Posterior vena cava (tissue), 2 donors: ENCODE data around the gene MEF2C. TPM values are rescaled to one million over a fixed set of nuclear protein-coding genes. Genes with fewer than 3 reads are reported as not detected.
"Not testable (repeated sequence)": the region's sequence is repeated elsewhere in the genome, so short reads cannot be mapped to it uniquely, and the experiment has no call there.

ENCODE experiments used
- DNase-seq: peaks from one replicate; pipeline ENCODE4 v3.0.0-alpha.2; 2020; ENCODE audit warnings: low spot score
- intact Hi-C, 2 donors: fragments of 100-400 bp; cut with DNase I; formaldehyde crosslinking; loops; one replicate each; pipeline versions ENCODE4 v1.14.1 to v1.14.2; 2022 to 2023
- total RNA-seq, 2 donors: library from RNA; stranded (reverse); fragmentation: NEBNext Ultra II Directional; extraction: Animal tissue kit (Norgen Biotek cat#: 25700); gene quantifications; one replicate each; pipeline ENCODE4 v1.2.1, GENCODE V29; 2021
- donor health status: DM: yes; HTN: yes; CAD: no.
- donor health status: DM: yes; HTN: yes; CAD: no.

MEF2C gene
- total RNA-seq, 2 donors from 2014 or later = 86.7 to 94.1 TPM

- intact Hi-C loops = no loop called here
Observed at GRCh38 chr5:88820581-88820980, 62.4 kb downstream of the MEF2C start.

DNA sequence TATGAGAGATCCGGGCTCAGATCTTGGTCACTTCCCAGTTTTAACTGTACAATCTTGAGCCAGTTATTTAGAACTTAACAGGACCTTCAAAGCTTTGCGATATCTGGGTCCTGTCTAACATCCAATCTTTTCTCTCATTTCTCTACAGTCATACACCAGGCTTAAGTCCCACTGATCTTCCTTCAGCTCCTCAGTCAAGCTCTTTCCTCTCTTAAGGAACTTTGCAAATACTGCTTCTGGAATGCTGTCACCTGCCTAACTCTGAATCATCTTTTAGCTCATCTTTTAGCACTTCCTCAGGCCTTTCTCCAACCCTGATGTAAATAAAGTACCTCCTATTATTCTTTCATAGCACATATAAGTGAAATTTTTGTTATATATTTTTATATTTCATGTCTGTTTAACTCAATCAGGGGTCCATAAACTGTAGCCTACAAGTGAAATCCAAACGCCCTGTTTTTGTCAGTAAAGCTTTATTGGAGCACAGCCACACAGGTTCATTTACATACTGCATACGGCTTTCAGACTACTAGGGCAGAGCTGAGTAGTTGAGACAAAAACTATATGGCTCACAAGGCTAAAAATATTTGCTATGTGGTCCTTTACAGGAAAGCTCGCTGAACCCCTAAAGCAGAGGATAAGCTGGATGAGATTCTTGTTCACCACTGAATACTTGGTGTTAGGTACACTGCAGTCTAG lies 63.5 kb downstream of the MEF2C start:
- no peak for DNase-seq
- intact Hi-C loops = no loop called here

More at GRCh38 chr5:88820581-88820980, 62.4 kb downstream of the MEF2C start:
- DNase-seq = no peak

- intact Hi-C loops = no loop called here
- no peak for DNase-seq
Observed at GRCh38 chr5:88818296-88818695, 64.7 kb downstream of the MEF2C start.

DNA sequence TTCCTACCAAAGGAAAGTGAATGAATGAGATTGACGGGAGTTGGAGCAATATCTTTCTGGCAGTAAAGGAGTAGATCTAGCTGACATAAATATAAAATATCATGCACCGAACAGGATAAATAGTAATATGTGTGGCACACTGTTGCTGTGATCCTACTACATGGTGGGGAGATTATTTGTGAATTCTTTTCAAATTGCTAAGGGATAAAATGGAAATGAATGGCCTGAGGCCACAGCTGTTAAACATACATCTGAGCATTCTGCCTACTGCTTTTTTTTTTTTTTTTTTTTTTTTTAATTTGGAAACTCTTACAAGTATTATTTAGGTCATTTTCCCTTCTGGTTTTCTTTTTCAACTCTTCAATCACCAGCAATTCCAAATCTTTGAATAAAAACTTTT lies 66.8 kb downstream of the MEF2C start:
- no peak for DNase-seq
- intact Hi-C loops = no loop called here

DNA sequence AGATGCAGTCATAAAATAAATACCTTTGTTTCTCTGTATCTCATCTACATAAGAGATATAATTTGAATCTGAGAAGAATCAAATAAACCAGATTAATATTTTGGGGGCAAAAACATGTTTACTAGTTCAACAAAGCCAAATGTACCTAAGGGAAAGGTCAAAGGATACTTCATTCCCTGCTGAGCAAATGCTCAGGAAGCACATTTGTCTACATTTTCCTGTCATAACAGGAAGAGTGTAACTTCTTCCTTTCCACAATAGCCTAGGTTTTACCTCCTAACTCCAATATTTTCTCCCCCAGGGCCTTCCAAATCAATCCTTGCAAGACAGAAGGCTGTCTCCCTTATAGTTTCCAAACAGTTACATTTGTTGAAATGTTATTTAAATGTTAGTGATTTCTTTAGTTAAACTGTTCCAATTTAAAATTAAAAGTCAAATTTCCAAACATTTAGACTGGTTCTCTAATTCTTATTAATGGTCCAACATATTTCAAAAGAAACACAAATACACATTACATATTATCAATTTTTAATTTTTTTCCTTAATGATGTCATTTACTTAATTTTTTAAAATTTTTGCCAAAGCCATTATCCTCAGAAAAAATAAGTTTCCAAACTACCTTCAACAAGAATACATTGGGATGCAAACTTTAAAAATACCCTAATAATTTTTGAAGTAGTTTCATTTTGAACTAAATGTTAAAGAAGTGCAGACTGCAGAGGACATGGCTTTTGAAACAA lies 67.8 kb downstream of the MEF2C start:
- intact Hi-C loops = no loop called here
- DNase-seq = no peak

DNA sequence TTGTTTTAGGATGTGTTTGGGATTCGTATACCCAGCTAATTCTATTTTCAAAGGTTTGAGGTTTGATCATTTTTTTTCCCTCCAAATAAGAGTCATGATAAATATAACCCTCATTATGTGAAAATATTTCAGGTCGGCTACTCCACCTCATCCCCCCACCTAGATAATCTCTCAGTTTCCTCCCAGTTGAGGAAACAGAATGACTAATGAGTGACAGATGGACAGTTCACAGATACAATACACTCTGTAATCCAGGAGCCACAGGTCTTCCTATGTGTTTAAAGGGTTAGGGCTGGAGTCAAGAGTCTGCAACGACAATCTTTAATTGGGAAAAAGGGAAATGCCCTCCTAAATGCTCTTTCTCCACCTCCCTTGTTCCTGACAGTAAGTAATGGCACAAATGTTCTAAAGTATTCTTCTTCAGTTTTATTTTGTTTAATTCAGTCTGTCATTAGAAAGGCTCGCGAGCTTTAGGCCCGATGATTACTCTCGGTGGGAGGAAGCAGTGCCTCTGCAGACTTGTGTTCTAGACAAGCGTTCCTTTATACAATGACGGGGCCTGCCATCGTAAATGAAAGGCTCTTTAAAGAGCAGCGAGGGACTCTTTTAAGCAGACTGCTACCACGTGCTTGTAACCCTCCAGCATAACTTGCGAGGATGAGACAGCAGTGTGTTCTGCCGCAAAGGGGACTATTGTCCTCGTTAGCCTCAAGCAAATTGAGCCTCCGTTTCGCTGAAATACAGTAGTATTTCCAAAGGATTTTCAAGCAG lies 69.0 kb downstream of the MEF2C start:
- DNase-seq = no peak
- intact Hi-C loops = no loop called here

GRCh38 chr5:88813244-88813643 lies 69.7 kb downstream of the MEF2C start:
- intact Hi-C loops = no loop called here
- no peak for DNase-seq

- no peak for DNase-seq
- intact Hi-C loops = no loop called here
Observed at GRCh38 chr5:88808153-88808552, 74.8 kb downstream of the MEF2C start.

DNA sequence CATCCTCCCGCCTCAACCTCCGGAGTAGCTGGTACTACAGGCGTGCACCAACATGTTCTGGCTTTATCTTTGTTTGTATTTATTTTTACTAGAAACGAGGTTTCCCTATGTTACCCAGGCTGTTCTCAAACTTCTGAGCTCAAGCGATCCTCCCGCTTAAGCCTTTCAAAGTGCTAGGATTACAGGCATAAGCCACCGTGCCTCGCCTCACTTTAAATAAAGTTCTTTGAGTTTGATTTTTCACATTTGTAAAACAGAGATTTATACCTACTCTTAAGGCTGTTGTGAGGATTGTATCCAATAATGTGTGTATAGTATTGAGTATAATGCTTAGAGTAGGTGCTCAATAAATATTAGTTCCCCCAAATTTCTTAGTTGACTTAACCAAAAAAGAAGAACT lies 75.7 kb downstream of the MEF2C start:
- intact Hi-C loops = no loop called here
- DNase-seq = no peak

DNA sequence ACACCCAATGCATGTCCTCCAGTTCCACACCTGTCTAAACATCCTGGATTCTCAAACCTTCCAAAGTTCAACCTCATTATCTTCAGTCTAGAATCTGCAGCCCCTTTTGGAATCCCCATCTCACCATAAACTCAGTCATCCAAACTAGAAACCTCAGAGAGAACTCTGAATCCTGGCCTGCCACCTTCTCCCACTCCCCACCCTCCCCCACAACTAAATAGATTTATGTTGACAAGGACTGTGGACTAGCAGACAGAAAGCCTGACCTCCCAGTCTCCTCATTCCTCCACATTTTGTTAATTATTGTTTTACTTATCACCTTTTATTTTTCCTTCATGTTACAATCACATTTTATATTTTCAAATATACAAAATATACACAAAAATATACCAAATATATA lies 76.6 kb downstream of the MEF2C start:
- intact Hi-C loops = no loop called here
- no peak for DNase-seq

DNA sequence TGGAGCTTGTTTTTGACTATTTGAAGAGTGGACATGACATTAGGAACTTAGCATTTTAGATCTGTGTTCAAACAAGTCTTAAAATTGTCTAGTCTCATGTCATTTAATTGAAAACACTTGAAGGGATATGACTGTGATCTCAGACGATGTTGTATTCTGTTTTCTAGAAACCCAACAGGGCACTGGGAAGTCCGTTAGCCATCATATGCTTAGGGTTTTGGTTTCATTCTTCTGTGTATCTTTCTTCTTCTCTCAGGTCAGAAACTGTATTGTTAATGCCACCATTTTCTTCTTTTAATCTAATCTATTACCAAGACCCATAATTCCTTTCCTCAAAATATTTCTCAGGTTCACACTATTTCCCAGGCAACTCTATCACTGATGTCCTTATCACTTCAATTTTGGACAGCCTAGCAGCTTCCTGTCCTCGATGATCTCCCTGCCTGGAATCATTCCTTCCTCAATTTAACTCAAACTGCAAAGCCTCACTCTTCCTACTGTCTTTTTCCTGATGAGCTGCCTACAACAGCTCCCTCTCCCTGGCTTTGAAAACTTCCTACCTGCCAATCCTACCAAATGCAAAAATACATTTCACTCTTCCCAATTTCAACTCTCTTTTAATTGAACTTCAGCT lies 77.7 kb downstream of the MEF2C start:
- DNase-seq = no peak
- intact Hi-C loops = no loop called here

DNA sequence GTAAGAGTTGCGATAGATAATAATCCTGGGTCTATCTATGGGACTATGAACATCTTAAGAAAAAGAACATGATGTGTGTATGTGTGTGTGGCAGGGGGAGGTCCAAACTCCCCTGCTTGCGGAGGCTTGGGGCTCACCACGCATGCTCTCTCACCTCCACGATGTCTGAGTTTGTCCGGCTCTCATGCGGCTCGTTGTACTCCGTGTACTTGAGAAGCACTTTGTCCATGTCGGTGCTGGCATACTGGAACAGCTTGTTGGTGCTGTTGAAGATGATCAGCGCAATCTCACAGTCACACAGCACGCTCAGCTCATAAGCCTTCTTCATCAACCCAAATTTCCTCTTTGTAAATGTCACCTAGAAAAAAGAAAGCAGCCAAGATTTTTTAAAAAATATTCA lies 78.5 kb downstream of the MEF2C start:
- intact Hi-C loops = no loop called here
- DNase-seq = no peak

DNA sequence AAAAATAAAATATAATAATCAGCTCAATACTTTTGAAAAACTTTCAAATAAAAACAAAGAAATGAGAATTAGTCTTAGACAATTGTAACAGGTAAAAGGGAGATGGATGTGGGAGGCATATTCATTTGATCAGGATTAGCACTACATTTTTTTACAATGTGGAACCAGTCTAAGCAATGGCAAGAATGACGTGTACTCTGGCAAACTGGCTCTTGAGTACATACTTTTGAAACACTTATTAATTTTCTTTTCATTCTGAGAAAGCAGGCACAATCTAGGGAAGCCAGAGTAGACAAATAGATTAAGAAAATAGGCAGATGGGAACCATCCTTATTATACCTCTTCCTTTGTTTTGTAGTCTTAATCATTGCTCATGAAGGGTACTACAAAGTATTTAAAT lies 79.7 kb downstream of the MEF2C start:
- DNase-seq = no peak
- intact Hi-C loops = no loop called here

DNA sequence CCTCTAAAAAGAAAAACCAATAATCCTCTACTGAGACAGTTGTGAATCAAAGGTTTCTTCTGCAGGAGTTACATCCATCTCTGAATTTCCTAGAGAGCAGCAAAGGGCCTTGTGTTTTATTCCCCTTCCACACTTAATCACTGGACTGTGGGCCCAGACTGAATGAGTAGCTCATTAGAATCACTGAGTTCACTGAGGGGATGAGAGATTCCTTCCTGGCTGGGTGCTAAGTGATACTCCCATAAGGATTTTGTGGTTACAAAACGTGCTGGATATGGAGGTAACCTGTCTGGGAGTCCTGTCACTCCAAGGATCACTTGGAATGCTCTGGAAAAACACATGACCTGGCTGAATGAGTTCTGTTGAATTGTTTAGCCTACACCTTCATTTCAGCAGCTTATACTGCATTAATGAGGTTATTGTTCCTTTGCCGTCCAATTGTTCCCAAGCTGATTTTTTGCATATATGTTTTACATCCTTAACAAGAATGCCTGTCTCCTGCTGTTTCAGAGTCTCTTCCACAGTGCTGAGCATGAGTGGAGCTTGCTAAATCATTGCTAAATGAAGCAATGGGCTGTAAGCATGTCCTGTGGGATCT lies 82.9 kb downstream of the MEF2C start:
- DNase-seq = no peak
- intact Hi-C loops = no loop called here

GRCh38 chr5:88798933-88799332 lies 84.1 kb downstream of the MEF2C start:
- DNase-seq, intact Hi-C loops: not testable (repeated sequence)

GRCh38 chr5:88793797-88794196 lies 89.2 kb downstream of the MEF2C start:
- not testable (repeated sequence) for DNase-seq

GRCh38 chr5:88792144-88792840 lies 90.7 kb downstream of the MEF2C start:
- DNase-seq = no peak
- intact Hi-C loops = no loop called here

More at GRCh38 chr5:88793797-88794196, 89.2 kb downstream of the MEF2C start:
- intact Hi-C loops = not testable (repeated sequence)

- DNase-seq = no peak
- intact Hi-C loops = loop anchor here in 1 of 2 donors (5.0 kb wide), 1 partner anchor 94 kb away; the partner anchor contains the start of gene MEF2C
Observed at GRCh38 chr5:88787856-88788255, 95.1 kb downstream of the MEF2C start.

DNA sequence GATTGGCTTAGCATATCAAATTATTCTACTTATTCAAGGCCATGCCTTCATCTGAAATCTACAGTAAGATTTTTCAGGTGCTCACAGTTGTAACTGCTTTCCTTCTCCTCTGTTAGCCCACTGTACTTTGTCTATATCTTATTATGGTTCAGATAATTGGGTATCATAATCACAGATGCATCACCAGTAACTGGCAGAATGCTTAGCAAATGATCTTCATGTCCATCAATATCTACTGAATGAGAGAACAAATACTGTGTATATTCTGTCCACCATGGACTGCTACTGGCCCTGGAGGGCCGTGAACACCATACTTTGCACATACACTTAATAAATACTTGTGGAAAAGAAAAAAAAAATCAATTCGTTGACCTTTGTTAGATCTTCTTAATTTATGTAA lies 96.2 kb downstream of the MEF2C start:
- DNase-seq = no peak
- intact Hi-C loops = loop anchor here in 1 of 2 donors (5.0 kb wide), 1 partner anchor 96 kb away; the partner anchor contains the start of gene MEF2C
